A549 (cell line): ENCODE data around the gene HES1. TPM values are rescaled to one million over a fixed set of nuclear protein-coding genes. Genes with fewer than 3 reads are reported as not detected.

ENCODE experiments used
- ATAC-seq, 2 experiments: fragments of 200-7000 bp in 1 of 2; fragments of >200 bp in 1 of 2; cut with Nextera tagmentation in 1 of 2; cut with Tn5 transposase in 1 of 2; 3 replicates each; pipeline versions ENCODE4 v1.8.0 to v1.9.1; 2018 to 2020; ENCODE audit warnings: mild to moderate bottlenecking in 1 of 2, moderate library complexity in 1 of 2
- CTCF ChIA-PET: fragments of 300-600 bp; sonication (Branson Sonifier 250); formaldehyde crosslinking; extraction: SDS; loops from one replicate; lab custom pipeline; 2021; ENCODE audit warnings: antibody characterized with exemption, inconsistent platforms; lab: Yijun Ruan, JAX
- POLR2A ChIA-PET: fragments of 350-600 bp; formaldehyde crosslinking; extraction: SDS; loops from one replicate; lab custom pipeline; 2021; ENCODE audit warnings: antibody characterized with exemption, inconsistent platforms; lab: Yijun Ruan, JAX
- DNase-seq, 2 experiments: peaks; one replicate each; pipeline versions ENCODE4 v3.0.0 to v3.0.0-alpha.2; 2011 to 2016; ENCODE audit warnings: low read depth in 1 of 2, low spot score in 1 of 2
- FAIRE-seq: peaks from 2 replicates; lab custom pipeline; 2011; peaks lifted over from hg19 to GRCh38; lab: Jason Lieb, UNC
- H3K27ac ChIP-seq, 2 experiments: fragments of >200 bp; sonication (Bioruptor Twin); formaldehyde crosslinking; 3 replicates each; pipeline ENCODE4 v1.5.1; 2016 to 2017
- H3K4me1 ChIP-seq: fragments of >200 bp; sonication (Bioruptor Twin); formaldehyde crosslinking; 3 replicates; pipeline ENCODE4 v1.6.1; 2016
- H3K4me2 ChIP-seq: fragments of >200 bp; sonication (Bioruptor Twin); formaldehyde crosslinking; 3 replicates; pipeline ENCODE4 v1.6.1; 2016
- H3K4me3 ChIP-seq: fragments of >200 bp; sonication (Bioruptor Twin); formaldehyde crosslinking; 3 replicates; pipeline ENCODE4 v1.5.1; 2016
- H3K9me3 ChIP-seq: fragments of >200 bp; sonication (Bioruptor Twin); formaldehyde crosslinking; 3 replicates; pipeline ENCODE4 v1.6.1; 2016
- CBX2 ChIP-seq: fragments of 200-600 bp; sonication (generic); IDR thresholded peaks from 2 replicates; pipeline ENCODE4 v1.6.1; 2016; ENCODE audit warnings: low read depth, mild to moderate bottlenecking, borderline replicate concordance
- CTCF ChIP-seq: fragments of >200 bp; sonication (Bioruptor Twin); formaldehyde crosslinking; IDR thresholded peaks from 3 replicates; pipeline ENCODE4 v1.5.1; 2016
- ELK1 ChIP-seq: fragments of 150-350 bp; IDR thresholded peaks from 2 replicates; pipeline ENCODE4 v1.6.1; 2014; ENCODE audit warnings: low read depth, mild to moderate bottlenecking, low read length
- FOSB ChIP-seq: fragments of 250-450 bp; sonication (Bioruptor Pico); IDR thresholded peaks from 2 replicates; pipeline ENCODE4 v1.5.0; 2020; ENCODE audit warnings: mild to moderate bottlenecking, moderate library complexity
- FOXS1 ChIP-seq: fragments of 250-450 bp; sonication (Bioruptor Pico); IDR thresholded peaks from 2 replicates; pipeline ENCODE4 v1.5.0; 2020; ENCODE audit warnings: mild to moderate bottlenecking, moderate library complexity
- GATA3 ChIP-seq: IDR thresholded peaks from 2 replicates; pipeline ENCODE4 v1.6.1; 2012; ENCODE audit warnings: borderline replicate concordance
- HDAC2 ChIP-seq: fragments of 200-600 bp; sonication (generic); IDR thresholded peaks from 2 replicates; pipeline ENCODE4 v1.6.1; 2016
- HES2 ChIP-seq: fragments of >200 bp; sonication (Bioruptor Twin); formaldehyde crosslinking; IDR thresholded peaks from 2 replicates; pipeline ENCODE4 v1.6.1; 2016
- HMGXB4 ChIP-seq: fragments of 250-450 bp; sonication (Bioruptor Pico); IDR thresholded peaks from 2 replicates; pipeline ENCODE4 v1.5.0; 2021; ENCODE audit warnings: mild to moderate bottlenecking, moderate library complexity, borderline replicate concordance
- HOXA7 ChIP-seq: fragments of 250-450 bp; sonication (Bioruptor Pico); IDR thresholded peaks from 2 replicates; pipeline ENCODE4 v1.5.0; 2020; ENCODE audit warnings: mild to moderate bottlenecking, moderate library complexity
- HOXB13 ChIP-seq: fragments of 250-450 bp; sonication (Bioruptor Pico); IDR thresholded peaks from 2 replicates; pipeline ENCODE4 v1.5.0; 2020; ENCODE audit warnings: low read depth, mild to moderate bottlenecking, moderate library complexity
- JUNB ChIP-seq: fragments of >200 bp; sonication (Bioruptor Twin); formaldehyde crosslinking; IDR thresholded peaks from 2 replicates; pipeline ENCODE4 v1.6.1; 2016
- KDM1A ChIP-seq: fragments of 200-600 bp; sonication (generic); IDR thresholded peaks from 2 replicates; pipeline ENCODE4 v1.6.1; 2016; ENCODE audit warnings: low read depth, mild to moderate bottlenecking
- MAZ ChIP-seq: fragments of 150-350 bp; IDR thresholded peaks from 2 replicates; pipeline ENCODE4 v1.6.1; 2014; ENCODE audit warnings: antibody characterized with exemption, low read depth, low read length, borderline replicate concordance
- MYC ChIP-seq: IDR thresholded peaks from 2 replicates; pipeline ENCODE4 v1.6.1; 2012; ENCODE audit warnings: mild to moderate bottlenecking, inconsistent platforms, low read length, improper control_type of control experiment, borderline replicate concordance
- PHF8 ChIP-seq: fragments of 200-600 bp; sonication (generic); IDR thresholded peaks from 2 replicates; pipeline ENCODE4 v1.6.1; 2016; ENCODE audit warnings: low read depth, mild to moderate bottlenecking, antibody characterized with exemption, moderate library complexity, borderline replicate concordance
- RAD21 ChIP-seq, 2 experiments: fragments of >200 bp in 1 of 2; sonication (Bioruptor Twin) in 1 of 2; formaldehyde crosslinking in 1 of 2; IDR thresholded peaks in 1 of 2; conservative IDR thresholded peaks in 1 of 2; 2 replicates in 1 of 2; 3 replicates in 1 of 2; pipeline ENCODE4 v1.6.1; 2012 to 2018; ENCODE audit warnings: inconsistent platforms in 1 of 2
- RCOR1 ChIP-seq: fragments of 150-350 bp; IDR thresholded peaks from 2 replicates; pipeline ENCODE4 v1.6.1; 2014; ENCODE audit warnings: antibody characterized with exemption, low read length, low read depth
- RFX5 ChIP-seq: fragments of 450-650 bp; IDR thresholded peaks from 2 replicates; pipeline ENCODE4 v1.7.1; 2014; ENCODE audit warnings: antibody characterized with exemption, mild to moderate bottlenecking, moderate library complexity
- RNF2 ChIP-seq: fragments of 200-600 bp; sonication (generic); IDR thresholded peaks from 2 replicates; pipeline ENCODE4 v1.6.1; 2016; ENCODE audit warnings: low read depth, mild to moderate bottlenecking, antibody characterized with exemption, moderate library complexity, borderline replicate concordance
- USF2 ChIP-seq: fragments of 450-650 bp; IDR thresholded peaks from 2 replicates; pipeline ENCODE4 v1.6.1; 2014; ENCODE audit warnings: antibody characterized with exemption
- ZFP36 ChIP-seq: fragments of 450-650 bp; IDR thresholded peaks from 2 replicates; pipeline ENCODE4 v1.6.1; 2014; ENCODE audit warnings: borderline replicate concordance; ENCODE audit not compliant: partially characterized antibody
- ZNF302 ChIP-seq: fragments of 250-450 bp; sonication (Bioruptor Pico); IDR thresholded peaks from 2 replicates; pipeline ENCODE4 v1.9.0; 2021; ENCODE audit warnings: inconsistent platforms, mild to moderate bottlenecking, moderate library complexity
- WGBS: methylation state at CpG from one replicate; pipeline ENCODE4 v1.1.6; 2017; ENCODE audit errors: missing lambda C conversion rate; 5-methylcytosine and 5-hydroxymethylcytosine counted together
- polyA plus RNA-seq, 4 experiments: library from polyadenylated mRNA; depleted of rRNA in 3 of 4; stranded (reverse); fragments of >200 nt; fragmentation: RNase III in 1 of 4; extraction: RNeasy Plus Mini Kit Qiagen cat#74134 plus additional on column Dnase treatment in 1 of 4; gene quantifications; 2 replicates in 3 of 4; 3 replicates in 1 of 4; pipeline ENCODE4 v1.2.3, GENCODE V29; 2011 to 2017

Gene HES1
- polyA plus RNA-seq, 2 of the 4 experiments (the other 2 are of a cell fraction): 8.3 to 66.6 TPM

- Histone ChIP-seq H3K9me3 (no peaks in the 10 kb centered on the region), H3K27ac (no peak overlapping the region), H3K4me1 (peaks cover 9% of the 10 kb centered on the region), H3K4me3 (no peak overlapping the region), H3K4me2 (no peak overlapping the region)
- WGBS: 63% methylated on average over 5 of the region's 6 CpGs
- FAIRE-seq (no peak), DNase-seq (no peak), ATAC-seq (no peak)
- ChIA-PET CTCF (interaction anchor here (1.2 to 1.3 kb wide), 2 partner anchors 15 to 162 kb away, joined by 3 read pairs; no protein-coding TSS in a partner anchor), POLR2A (no interaction called here)
- TF ChIP-seq ZNF302 (no peak), GATA3 (no peak), USF2 (no peak), HMGXB4 (no peak), CTCF (no peak), RAD21 (conservative IDR thresholded peaks at IDR 0.05 in 1 of 2, IDR thresholded peaks at IDR 0.05 in 1 of 2) (no peak), JUNB (no peak), PHF8 (no peak), HES2 (no peak), RFX5 (no peak), MAZ (no peak), HOXA7 (CRISPR knock-in tag) (no peak)
Measured at GRCh38 chr3:194154346-194154745, 18.4 kb downstream of the HES1 start.

GRCh38 chr3:194156095-194156494, 20.1 kb downstream of the HES1 start:
- Histone ChIP-seq H3K4me1 (peaks cover 4% of the 10 kb centered on the region; the same call in 1 of the 3 replicates), H3K27ac (no peak overlapping the region), H3K4me3 (no peak overlapping the region), H3K4me2 (no peak overlapping the region), H3K9me3 (no peaks in the 10 kb centered on the region)
- ChIA-PET POLR2A (no interaction called here), CTCF (interaction anchor here (1.3 to 1.5 kb wide), 2 partner anchors 11 to 160 kb away, joined by 4 to 5 read pairs; no protein-coding TSS in a partner anchor)
- WGBS: 75% methylated on average over 9 of the region's 9 CpGs
- ATAC-seq: no peak
- FAIRE-seq: no peak
- DNase-seq: no peak
- TF ChIP-seq ZFP36 (no peak), KDM1A (no peak)

- Histone ChIP-seq H3K4me2 (no peak overlapping the region), H3K9me3 (no peaks in the 10 kb centered on the region), H3K27ac (no peak overlapping the region), H3K4me3 (no peak overlapping the region), H3K4me1 (peaks cover 8% of the 10 kb centered on the region; the same call in 1 of the 3 replicates)
- WGBS: 94% methylated on average over 3 of the region's 3 CpGs
- CTCF ChIA-PET: interaction anchor here (0.5 kb wide), 1 partner anchor 569 kb away, joined by 4 read pairs; no protein-coding TSS in a partner anchor
- no peak for ATAC-seq
- TF ChIP-seq ZNF302: no peak
- no peak for TF ChIP-seq CBX2
- no peak for TF ChIP-seq HDAC2
- no peak for TF ChIP-seq ELK1
- no peak for TF ChIP-seq HOXB13 (CRISPR knock-in tag)
- TF ChIP-seq RCOR1: no peak
- no peak for TF ChIP-seq FOSB (CRISPR knock-in tag)
- no peak for TF ChIP-seq FOXS1
- no peak for TF ChIP-seq RNF2
- no peak for TF ChIP-seq MAZ
- TF ChIP-seq MYC: no peak
- POLR2A ChIA-PET: no interaction called here
- no peak for FAIRE-seq
- no peak for DNase-seq
Measured at GRCh38 chr3:194158942-194159439, 23.0 kb downstream of the HES1 start.
